LNCaP clone FGC (cell line): ENCODE data around the gene SPATA21.

Experiments used
- DNase-seq: peaks from one replicate; pipeline ENCODE4 v3.0.0-alpha.2; 2011; ENCODE audit warnings: low read depth
- H3K4me3 ChIP-seq: 2 replicates; pipeline ENCODE4 v1.5.1; 2011; ENCODE audit warnings: mild to moderate bottlenecking, low read depth, low read length, control low read depth
- CTCF ChIP-seq: IDR thresholded peaks from 2 replicates; pipeline ENCODE4 v1.5.1; 2012; ENCODE audit warnings: mild to moderate bottlenecking; ENCODE audit not compliant: control insufficient read depth, insufficient read depth; ENCODE audit errors: extremely low read depth

The SPATA21 gene

GRCh38 chr1:16446116-16446515 is 8.9 kb upstream of the SPATA21 start:
- DNase-seq = no peak
- no peak overlapping the region for H3K4me3 ChIP-seq
- no peak for TF ChIP-seq CTCF

GRCh38 chr1:16445052-16445451 is 7.8 kb upstream of the SPATA21 start:
- no peak for TF ChIP-seq CTCF
- H3K4me3 ChIP-seq = no peak overlapping the region
- DNase-seq = no peak

- DNase-seq = no peak
- H3K4me3 ChIP-seq = no peak overlapping the region
- TF ChIP-seq CTCF = no peak
Observed at GRCh38 chr1:16443975-16444770, 6.9 kb upstream of the SPATA21 start.

GRCh38 chr1:16442941-16443340 is 5.7 kb upstream of the SPATA21 start:
- no peak for TF ChIP-seq CTCF
- no peak for DNase-seq
- no peak overlapping the region for H3K4me3 ChIP-seq

- DNase-seq = no peak
- TF ChIP-seq CTCF = no peak
- H3K4me3 ChIP-seq = no peak overlapping the region
Observed at GRCh38 chr1:16442265-16442664, 5.0 kb upstream of the SPATA21 start.

GRCh38 chr1:16441282-16441665 is 4.0 kb upstream of the SPATA21 start:
- H3K4me3 ChIP-seq = peak overlapping the region; percentile 90
- DNase-seq = no peak
- no peak for TF ChIP-seq CTCF
